ENCODE data around the gene SPAG6.
"Not testable (repeated sequence)": the region's sequence is repeated elsewhere in the genome, so short reads cannot be mapped to it uniquely, and the experiment has no call there.

Gene SPAG6

GRCh38 chr10:22381262-22381661 lies 36.0 kb downstream of the SPAG6 start:
- DNase-seq: no peak

- DNase-seq: no peak
Observed at GRCh38 chr10:22386503-22386902, 41.2 kb downstream of the SPAG6 start.

GRCh38 chr10:22389856-22390589 lies 44.7 kb downstream of the SPAG6 start:
- DNase-seq: no peak

DNA sequence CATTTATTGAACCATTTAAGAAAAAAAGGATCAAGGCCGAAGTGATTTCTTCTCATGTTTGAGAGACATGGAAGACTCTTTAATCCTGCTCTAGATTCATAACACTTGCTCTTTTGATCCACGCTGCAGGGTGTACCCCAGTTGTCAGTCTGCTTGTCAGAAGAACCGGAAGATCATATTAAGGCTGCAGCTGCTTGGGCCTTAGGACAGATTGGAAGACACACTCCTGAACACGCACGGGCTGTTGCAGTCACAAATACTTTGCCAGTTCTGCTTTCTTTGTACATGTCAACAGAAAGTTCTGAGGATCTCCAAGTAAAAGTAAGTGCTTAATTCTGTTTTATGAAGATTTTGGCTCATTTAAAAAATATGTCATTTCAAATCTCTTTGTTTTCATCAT lies 46.3 kb downstream of the SPAG6 start:
- DNase-seq: no peak

DNA sequence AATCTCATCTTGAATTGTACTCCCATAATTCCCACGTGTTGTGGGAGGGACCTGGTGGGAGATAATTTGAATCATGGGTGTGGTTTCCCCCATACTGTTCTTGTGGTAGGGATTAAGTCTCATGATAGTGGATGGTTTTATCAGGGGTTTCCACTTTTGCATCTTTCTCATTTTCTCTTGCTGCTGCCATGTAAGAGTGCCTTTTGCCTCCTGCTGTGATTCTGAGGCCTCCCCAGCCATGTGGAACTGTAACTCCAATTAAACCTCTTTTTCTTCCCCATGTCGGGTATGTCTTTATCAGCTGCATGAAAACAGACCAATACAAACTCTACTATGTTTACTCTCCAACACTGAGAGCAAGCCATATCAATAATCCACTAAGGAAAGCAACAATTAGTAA lies 50.9 kb downstream of the SPAG6 start:
- not testable (repeated sequence) for DNase-seq

GRCh38 chr10:22406916-22407315 lies 61.6 kb downstream of the SPAG6 start:
- not testable (repeated sequence) for DNase-seq

DNA sequence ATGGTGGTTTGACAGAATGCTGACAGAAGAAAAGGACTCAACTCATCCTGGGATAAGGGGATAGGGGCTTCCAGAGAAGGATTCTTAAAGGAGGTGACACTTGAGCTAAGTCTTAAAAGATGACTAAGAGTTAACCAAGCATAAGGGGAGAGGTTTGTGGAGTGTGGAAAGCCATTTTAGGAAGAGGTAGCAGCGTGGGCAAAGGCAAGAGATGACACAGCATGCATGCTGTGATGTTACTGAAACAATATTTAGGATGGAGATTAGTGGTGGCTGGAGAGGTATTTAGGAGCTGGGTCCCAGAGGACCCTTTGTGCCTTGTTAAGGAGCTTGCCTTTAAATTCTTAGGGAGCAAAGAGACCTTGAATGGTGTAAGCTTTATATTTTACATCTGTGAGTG lies 65.1 kb downstream of the SPAG6 start:
- DNase-seq: no peak

GRCh38 chr10:22410846-22411245 lies 65.5 kb downstream of the SPAG6 start:
- DNase-seq: no peak

GRCh38 chr10:22414146-22414545 lies 68.8 kb downstream of the SPAG6 start:
- no peak for DNase-seq

GRCh38 chr10:22415072-22415471 lies 69.8 kb downstream of the SPAG6 start:
- no peak for DNase-seq

DNA sequence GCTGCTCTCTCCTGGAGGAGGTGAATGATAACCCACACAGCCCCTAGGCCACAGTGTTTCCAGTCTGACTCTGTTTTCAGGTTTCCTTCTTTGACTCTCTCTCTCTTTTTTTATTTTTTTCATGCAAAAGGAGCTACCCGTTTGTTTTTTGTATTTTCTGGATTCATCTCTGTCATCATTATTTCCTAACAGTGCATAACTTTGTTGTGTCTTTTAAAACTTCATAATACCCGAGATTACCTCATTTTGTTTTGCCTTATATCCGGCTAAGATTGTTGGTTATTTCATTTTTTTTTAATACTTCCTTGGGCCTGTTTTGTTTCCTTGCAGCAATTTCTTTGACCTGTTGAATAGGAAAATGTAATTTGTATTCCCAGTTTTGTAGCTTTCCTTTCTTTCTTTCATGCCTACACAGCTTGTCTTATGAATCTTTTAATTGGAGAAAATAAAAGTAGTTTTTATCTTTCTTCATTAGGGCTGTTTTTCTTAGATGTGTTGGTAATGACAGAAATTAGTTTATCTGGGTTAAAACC lies 72.5 kb downstream of the SPAG6 start:
- DNase-seq: no peak

DNA sequence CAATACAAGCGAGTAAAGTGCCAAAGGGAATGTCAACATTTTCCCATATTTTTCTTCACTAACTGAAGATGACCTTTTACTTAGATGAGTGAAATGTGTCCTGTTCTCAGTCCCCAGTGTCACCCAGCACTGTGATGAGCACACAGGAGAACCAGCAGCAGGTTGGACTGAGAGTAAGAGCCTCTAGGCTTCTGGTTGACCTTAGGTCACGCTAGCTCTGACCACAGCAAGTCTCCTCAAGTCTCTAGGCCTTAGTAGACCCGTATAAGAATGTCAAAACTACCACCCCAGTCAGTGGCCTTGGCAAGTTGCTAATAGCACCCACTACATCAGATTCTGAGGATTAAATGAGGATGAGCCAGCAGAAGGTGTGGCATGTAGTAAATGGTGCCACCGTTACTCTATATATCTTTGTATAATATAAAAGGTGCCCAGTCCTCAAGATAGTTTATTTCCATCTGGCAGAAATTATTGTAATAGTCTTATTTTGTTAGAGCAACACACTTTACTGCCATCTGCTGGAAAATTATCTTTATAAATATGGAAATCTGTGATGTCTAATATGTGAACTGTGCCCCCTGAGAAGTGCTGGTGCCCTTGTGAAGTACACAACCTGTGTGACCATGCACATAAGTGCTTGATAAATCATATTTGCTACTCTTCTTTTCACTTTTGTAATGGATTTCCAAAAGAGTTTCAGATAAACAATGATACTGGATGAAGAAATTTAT lies 75.7 kb downstream of the SPAG6 start:
- no peak for DNase-seq

DNA sequence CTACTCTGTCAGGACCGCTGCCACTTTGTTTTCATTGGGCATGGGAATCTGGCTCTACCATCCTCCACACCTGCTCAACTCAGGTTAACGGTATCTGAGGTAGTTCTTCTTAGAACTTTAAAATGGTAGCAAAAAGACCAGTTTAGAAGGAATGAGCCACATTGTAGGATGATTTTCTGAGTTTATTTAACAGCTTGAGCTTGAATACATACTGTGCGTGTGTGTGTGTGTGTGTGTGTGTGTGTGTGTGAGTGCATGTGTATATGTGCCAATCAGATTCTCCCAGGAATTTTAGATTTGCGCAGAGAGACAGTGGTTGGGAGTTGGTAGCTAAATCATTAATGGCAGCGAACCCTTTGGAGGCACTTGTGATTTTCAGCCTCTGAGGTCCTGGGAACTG lies 81.4 kb downstream of the SPAG6 start:
- no peak for DNase-seq

DNA sequence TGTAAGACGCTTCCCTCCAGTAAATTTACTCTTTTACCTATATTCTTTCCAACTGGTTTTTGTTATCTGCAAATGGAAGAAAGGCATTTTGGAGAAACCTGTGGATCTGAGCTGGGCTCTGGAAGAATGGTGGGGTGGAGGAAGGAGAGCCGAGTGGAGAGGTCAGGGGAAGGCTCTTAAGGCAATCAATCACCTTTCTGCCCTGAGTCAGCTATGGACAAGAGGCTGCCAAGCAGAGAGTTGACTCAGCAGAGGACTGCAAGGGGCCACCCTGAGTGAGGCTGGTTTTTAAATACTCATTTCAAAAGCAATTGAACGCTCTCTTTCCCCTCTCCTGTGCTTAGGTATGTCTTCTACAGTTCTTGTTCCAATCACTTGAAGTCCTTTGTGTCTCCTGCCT lies 81.8 kb downstream of the SPAG6 start:
- no peak for DNase-seq

DNA sequence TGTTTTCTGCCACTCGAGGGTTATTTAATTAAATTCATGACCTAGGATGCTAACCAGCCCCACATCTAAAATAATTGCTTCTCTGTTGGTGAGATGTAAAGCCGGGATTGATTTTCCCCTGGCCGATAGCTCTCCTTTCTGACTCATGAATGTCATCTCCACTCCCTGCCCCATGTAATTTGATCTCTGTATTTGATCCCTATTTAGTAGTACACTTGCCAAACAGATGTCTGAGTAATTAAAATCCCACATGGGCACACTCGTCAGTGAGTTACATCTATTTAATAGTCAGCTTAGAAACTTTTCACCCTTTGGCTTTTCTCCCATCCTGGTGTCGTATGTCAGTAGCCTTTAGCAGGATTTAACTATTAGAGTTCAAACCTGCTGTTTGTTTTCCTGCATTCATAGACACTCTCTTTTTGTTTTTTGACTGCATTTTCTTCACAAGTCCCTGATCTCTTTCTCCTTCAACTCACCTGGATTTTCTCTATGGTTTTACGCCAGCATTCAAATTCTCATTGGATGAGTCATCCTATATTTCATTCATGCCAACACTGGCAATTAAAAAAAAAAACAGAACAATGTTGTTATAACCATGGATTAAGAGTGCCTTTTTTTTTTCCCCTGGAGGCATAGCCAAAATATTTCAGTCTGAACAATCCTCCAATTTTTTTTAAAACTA lies 82.7 kb downstream of the SPAG6 start:
- no peak for DNase-seq

DNA sequence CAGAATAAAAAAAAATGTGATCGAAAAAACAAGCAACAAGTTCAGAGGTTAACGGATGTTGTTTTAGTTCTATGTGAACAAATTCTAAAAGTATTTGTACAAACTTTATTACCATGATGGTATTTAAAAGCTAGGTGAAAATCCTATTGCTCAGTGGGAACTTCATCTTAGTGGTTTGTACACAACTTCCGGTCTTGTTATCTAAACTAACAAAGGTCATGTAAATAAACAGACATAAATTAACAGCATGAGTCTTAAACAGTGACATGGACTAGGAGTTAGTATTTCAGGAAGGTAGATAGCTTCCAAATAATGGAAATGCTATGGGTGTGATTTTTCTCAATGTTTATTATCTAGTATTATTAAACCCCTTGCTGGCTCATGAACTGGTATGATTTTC lies 83.8 kb downstream of the SPAG6 start:
- DNase-seq: no peak

- no peak for DNase-seq
Observed at GRCh38 chr10:22429981-22430421, 84.7 kb downstream of the SPAG6 start.

- DNase-seq: no peak
Observed at GRCh38 chr10:22433875-22434274, 88.6 kb downstream of the SPAG6 start.

GRCh38 chr10:22434521-22434920 lies 89.2 kb downstream of the SPAG6 start:
- DNase-seq: no peak

DNA sequence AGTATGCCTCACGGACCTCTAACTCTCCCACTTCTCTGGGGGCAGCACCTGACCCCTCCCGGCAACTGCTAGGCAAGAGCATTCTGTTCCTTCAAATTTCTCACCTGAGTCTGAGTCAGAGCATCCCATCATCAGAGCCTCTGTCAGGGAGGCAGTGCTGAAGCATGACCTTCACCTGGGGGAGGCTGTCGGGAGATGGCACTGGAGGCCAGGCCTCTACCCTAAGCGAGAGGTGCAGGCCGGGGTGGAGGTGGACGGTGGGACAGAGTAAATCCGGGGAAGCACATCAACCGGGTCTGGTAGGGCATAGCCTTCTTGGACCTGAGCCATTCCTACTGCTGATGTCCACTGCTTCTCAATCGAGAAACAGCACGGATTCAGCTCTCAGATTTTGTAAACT lies 90.4 kb downstream of the SPAG6 start:
- no peak for DNase-seq

DNA sequence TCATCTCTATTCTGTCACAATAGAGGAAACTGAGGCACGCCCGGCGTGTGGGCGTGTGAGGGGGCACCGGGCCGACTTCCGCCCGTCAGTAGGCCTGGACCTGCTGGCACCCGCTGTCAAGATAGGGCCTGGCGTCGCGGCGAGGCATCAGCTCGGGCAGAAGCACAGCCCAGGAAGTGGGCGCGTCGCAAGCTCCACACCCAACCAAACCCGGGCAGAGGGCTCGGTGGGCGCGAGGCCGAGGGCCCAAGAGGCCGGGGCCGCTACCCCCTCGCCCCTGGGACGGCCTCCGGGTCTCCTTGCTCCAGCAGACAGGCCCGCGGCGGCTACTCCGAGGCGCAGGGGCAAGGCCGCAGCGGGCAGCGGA lies 91.2 kb downstream of the SPAG6 start:
- peak; percentile 47 for DNase-seq

GRCh38 chr10:22436893-22437619 lies 91.8 kb downstream of the SPAG6 start:
- peak; percentile 92 for DNase-seq
